Spleen (tissue), 7 donors: ENCODE data around the gene ICAM1.

ENCODE experiments used
- CTCF ChIP-seq, 11 experiments: fragments of 200-600 bp in 7 of 11; fragments of 450-650 bp in 4 of 11; sonication (generic) in 4 of 11; IDR thresholded peaks in 8 of 11; conservative IDR thresholded peaks in 3 of 11; 1 replicate in 7 of 11; 2 replicates in 4 of 11; pipeline versions ENCODE4 v1.4.0 to v1.8.0; 2016 to 2021; ENCODE audit warnings: antibody characterized with exemption in 11 of 11, inconsistent platforms in 4 of 11, mild to moderate bottlenecking in 1 of 11
- POLR2A ChIP-seq, 3 donors: fragments of 450-650 bp; IDR thresholded peaks; one replicate each; pipeline ENCODE4 v1.5.1; 2017; ENCODE audit warnings: antibody characterized with exemption in 3 of 3, mild to moderate bottlenecking in 1 of 3
- donor health status: DM: no; HTN: no; CAD: no; lungs with moderate emphysema.
- donor health status: DM: no; HTN: no; CAD: no.
- donor health status: DM: no; HTN: no; CAD: no.

- TF ChIP-seq CTCF (IDR thresholded peaks at IDR 0.05 in 8 of 11, conservative IDR thresholded peaks at IDR 0.05 in 3 of 11): no peak
- TF ChIP-seq POLR2A (IDR thresholded peaks at IDR 0.05): no peak
Measured at GRCh38 chr19:10222201-10222890, 48.6 kb upstream of the ICAM1 start.
